Measurements from ENCODE around the gene ACOT8. TPM values are rescaled to one million over a fixed set of nuclear protein-coding genes. Genes with fewer than 3 reads are reported as not detected.
A peak's percentile ranks its signal among the peaks of the same experiment; 100 is the strongest.

Gene ACOT8
- polyA plus RNA-seq, 2 of the 4 experiments (the other 2 are of a cell fraction), result 14.0 to 18.5 TPM

- WGBS (ENCODE audit: missing lambda C conversion rate), result 75% methylated on average over 9 of the region's 9 CpGs
- H3K9me3 ChIP-seq, result no peaks in the 10 kb centered on the region
- TF ChIP-seq JUN (IDR thresholded peaks at IDR 0.05) (peak in 1 of 2 experiments; percentile 43; a peak in 1 of 5 replicates), HES2 (IDR thresholded peaks at IDR 0.05) (no peak), PBX3 (IDR thresholded peaks at IDR 0.05) (0 out of 2 replicates have a peak, but pooled peaks have one; percentile 6), ZNF302 (CRISPR knock-in tag; IDR thresholded peaks at IDR 0.05) (no peak)
- H3K4me2 ChIP-seq, result no peak overlapping the region
- CTCF ChIA-PET, result interaction anchor here (0.6 to 4.9 kb wide), 7 partner anchors 9 to 152 kb away, joined by 3 to 30 read pairs (median 4); no protein-coding TSS in a partner anchor
- peaks cover 45% of the 10 kb centered on the region for H3K4me1 ChIP-seq
- FAIRE-seq (no peak), DNase-seq (ENCODE audit: low read depth in 1 of 2, low spot score in 1 of 2) (no peak), ATAC-seq (no peak)
- no peak overlapping the region for H3K4me3 ChIP-seq
- POLR2A ChIA-PET, result no interaction called here
- H3K27ac ChIP-seq, result no peak overlapping the region
Observed at GRCh38 chr20:45817376-45818194, 39.6 kb downstream of the ACOT8 start.

GRCh38 chr20:45816951-45817350 is 40.2 kb downstream of the ACOT8 start:
- 95% methylated on average over 3 of the region's 3 CpGs for WGBS (ENCODE audit: missing lambda C conversion rate)
- H3K4me3 ChIP-seq, result no peak overlapping the region
- DNase-seq (ENCODE audit: low read depth in 1 of 2, low spot score in 1 of 2) (no peak), ATAC-seq (no peak), FAIRE-seq (no peak)
- POLR2A ChIA-PET, result no interaction called here
- H3K4me2 ChIP-seq, result no peak overlapping the region
- no peak for TF ChIP-seq BHLHE40 (IDR thresholded peaks at IDR 0.05; ENCODE audit: low read depth, low read length)
- no peak for TF ChIP-seq JUNB (IDR thresholded peaks at IDR 0.05)
- TF ChIP-seq, protein P1, sequence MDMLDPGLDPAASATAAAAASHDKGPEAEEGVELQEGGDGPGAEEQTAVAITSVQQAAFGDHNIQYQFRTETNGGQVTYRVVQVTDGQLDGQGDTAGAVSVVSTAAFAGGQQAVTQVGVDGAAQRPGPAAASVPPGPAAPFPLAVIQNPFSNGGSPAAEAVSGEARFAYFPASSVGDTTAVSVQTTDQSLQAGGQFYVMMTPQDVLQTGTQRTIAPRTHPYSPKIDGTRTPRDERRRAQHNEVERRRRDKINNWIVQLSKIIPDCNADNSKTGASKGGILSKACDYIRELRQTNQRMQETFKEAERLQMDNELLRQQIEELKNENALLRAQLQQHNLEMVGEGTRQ (IDR thresholded peaks at IDR 0.05), result no peak
- no peaks in the 10 kb centered on the region for H3K9me3 ChIP-seq
- peaks cover 45% of the 10 kb centered on the region for H3K4me1 ChIP-seq
- CTCF ChIA-PET, result interaction anchor here (0.6 to 4.9 kb wide), 5 partner anchors 9 to 153 kb away, joined by 3 to 30 read pairs (median 6); no protein-coding TSS in a partner anchor
- H3K27ac ChIP-seq, result no peak overlapping the region

- FAIRE-seq (no peak), ATAC-seq (no peak), DNase-seq (ENCODE audit: low read depth in 1 of 2, low spot score in 1 of 2) (no peak)
- Histone ChIP-seq H3K9me3 (no peaks in the 10 kb centered on the region), H3K27ac (no peak overlapping the region), H3K4me3 (peak overlapping the region; percentile 87; the same call in 1 of the 3 replicates), H3K4me2 (peak overlapping the region; percentile 99), H3K4me1 (peaks cover 50% of the 10 kb centered on the region)
- WGBS (ENCODE audit: missing lambda C conversion rate), result 98% methylated on average over 3 of the region's 3 CpGs
- TF ChIP-seq ZC3H11A (IDR thresholded peaks at IDR 0.05), result no peak
- no peak for TF ChIP-seq RAD21 (conservative IDR thresholded peaks at IDR 0.05 in 1 of 2, IDR thresholded peaks at IDR 0.05 in 1 of 2)
- TF ChIP-seq MAZ (IDR thresholded peaks at IDR 0.05; ENCODE audit: borderline replicate concordance, low read depth, low read length), result no peak
- TF ChIP-seq, protein P2, sequence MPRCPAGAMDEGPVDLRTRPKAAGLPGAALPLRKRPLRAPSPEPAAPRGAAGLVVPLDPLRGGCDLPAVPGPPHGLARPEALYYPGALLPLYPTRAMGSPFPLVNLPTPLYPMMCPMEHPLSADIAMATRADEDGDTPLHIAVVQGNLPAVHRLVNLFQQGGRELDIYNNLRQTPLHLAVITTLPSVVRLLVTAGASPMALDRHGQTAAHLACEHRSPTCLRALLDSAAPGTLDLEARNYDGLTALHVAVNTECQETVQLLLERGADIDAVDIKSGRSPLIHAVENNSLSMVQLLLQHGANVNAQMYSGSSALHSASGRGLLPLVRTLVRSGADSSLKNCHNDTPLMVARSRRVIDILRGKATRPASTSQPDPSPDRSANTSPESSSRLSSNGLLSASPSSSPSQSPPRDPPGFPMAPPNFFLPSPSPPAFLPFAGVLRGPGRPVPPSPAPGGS (IDR thresholded peaks at IDR 0.05), result no peak
- TF ChIP-seq RARB (CRISPR knock-in tag; IDR thresholded peaks at IDR 0.05), result no peak
- TF ChIP-seq KDM5A (IDR thresholded peaks at IDR 0.05), result no peak
- TF ChIP-seq HOXA7 (CRISPR knock-in tag; IDR thresholded peaks at IDR 0.05), result no peak
- no peak for TF ChIP-seq ZSCAN20 (CRISPR knock-in tag; IDR thresholded peaks at IDR 0.05)
- TF ChIP-seq EP300 (IDR thresholded peaks at IDR 0.05), result no peak
- TF ChIP-seq HMGXB4 (CRISPR knock-in tag; IDR thresholded peaks at IDR 0.05; ENCODE audit: borderline replicate concordance), result no peak
- TF ChIP-seq FOSL2 (IDR thresholded peaks at IDR 0.05), result no peak
- no peak for TF ChIP-seq FOSL2 (CRISPR knock-in tag; IDR thresholded peaks at IDR 0.05)
- TF ChIP-seq ESRRA (IDR thresholded peaks at IDR 0.05; ENCODE audit: borderline replicate concordance, low read length), result no peak
- TF ChIP-seq GATA3 (IDR thresholded peaks at IDR 0.05; ENCODE audit: borderline replicate concordance), result no peak
- TF ChIP-seq RCOR1 (IDR thresholded peaks at IDR 0.05; ENCODE audit: low read depth, low read length), result no peak
- TF ChIP-seq POLR2A (IDR thresholded peaks at IDR 0.05; ENCODE audit: low read length), result no peak
- POLR2A ChIA-PET, result interaction anchor here (0.7 kb wide), 1 partner anchor 16 kb away, joined by 3 read pairs; no protein-coding TSS in a partner anchor
- CTCF ChIA-PET, result interaction anchor here (0.5 to 4.9 kb wide), 5 partner anchors 8 to 378 kb away, joined by 3 to 30 read pairs (median 5); no protein-coding TSS in a partner anchor
Observed at GRCh38 chr20:45814314-45814713, 42.9 kb downstream of the ACOT8 start.

Data from A549 (cell line).